ENCODE data around the gene THAP11. TPM values are rescaled to one million over a fixed set of nuclear protein-coding genes. Genes with fewer than 3 reads are reported as not detected.
A peak's percentile ranks its signal among the peaks of the same experiment; 100 is the strongest.

Gene THAP11
- total and polyA plus RNA-seq, 2 of the 13 experiments (the other 11 are each of a cell fraction or from before 2014, with no cell fraction given), result 44.2 to 53.4 TPM

DNA sequence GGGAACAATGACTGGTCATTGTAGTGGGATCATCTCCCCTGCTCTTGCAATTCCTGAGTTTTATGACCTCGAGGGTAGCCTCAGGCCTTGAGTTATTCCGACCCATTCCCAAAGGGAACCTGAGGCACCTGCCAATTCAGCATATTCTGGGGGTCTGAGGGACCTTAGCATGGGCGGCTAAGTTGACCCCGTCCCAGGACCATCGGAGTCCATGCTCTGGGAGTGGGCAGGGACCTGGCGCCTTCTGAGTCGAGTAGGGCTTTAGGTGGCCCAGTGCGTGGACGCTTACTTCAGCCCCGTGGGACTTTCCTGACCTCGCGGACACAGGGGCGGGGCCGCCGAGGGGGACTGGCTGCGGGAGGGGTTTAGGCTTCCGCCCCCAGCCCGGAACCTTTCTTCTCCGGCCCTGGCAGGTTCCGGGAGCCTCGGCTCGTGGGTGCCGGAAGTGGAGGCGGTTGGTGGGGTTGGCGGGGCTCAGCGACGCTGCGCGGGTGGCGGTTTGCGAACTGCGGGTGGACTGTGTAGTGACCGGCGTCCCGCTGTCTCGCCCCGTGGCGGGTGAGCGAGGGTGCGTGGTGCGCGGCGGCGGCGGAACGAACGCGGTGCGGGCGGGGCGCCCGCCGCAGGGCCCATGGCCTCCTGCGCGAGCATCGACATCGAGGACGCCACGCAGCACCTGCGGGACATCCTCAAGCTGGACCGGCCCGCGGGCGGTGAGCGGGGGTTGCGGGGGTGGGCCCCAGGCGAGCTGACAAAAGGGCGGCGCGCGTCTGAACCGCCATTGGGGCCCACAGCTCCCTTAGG lies 30.7 kb downstream of the THAP11 start, which contains the start of gene EDC4 (continued):
- TF ChIP-seq HNF4G (IDR thresholded peaks at IDR 0.05; ENCODE audit: borderline replicate concordance, low read depth, low read length), result no peak
- TF ChIP-seq HNF4G (CRISPR knock-in tag; IDR thresholded peaks at IDR 0.05; ENCODE audit: borderline replicate concordance, low read depth), result peak; percentile 67
- TF ChIP-seq NFE2 (CRISPR knock-in tag; IDR thresholded peaks at IDR 0.05), result peak; percentile 25; the same call in 1 of the 2 replicates
- TF ChIP-seq TEAD2 (CRISPR knock-in tag; IDR thresholded peaks at IDR 0.05), result no peak
- TF ChIP-seq HES4 (CRISPR knock-in tag; IDR thresholded peaks at IDR 0.05; ENCODE audit: borderline replicate concordance), result peak; percentile 71; the same call in 1 of the 2 replicates
- TF ChIP-seq ZNF224 (CRISPR knock-in tag; IDR thresholded peaks at IDR 0.05), result 0 out of 2 replicates have a peak, but pooled peaks have one; percentile 44
- peak; percentile 78; the same call in 1 of the 2 replicates for TF ChIP-seq GFI1 (CRISPR knock-in tag; IDR thresholded peaks at IDR 0.05; ENCODE audit: borderline replicate concordance)
- TF ChIP-seq ZBTB20 (CRISPR knock-in tag; IDR thresholded peaks at IDR 0.05; ENCODE audit: borderline replicate concordance, low read depth), result peak; percentile 79; the same call in 1 of the 2 replicates
- TF ChIP-seq PCBP2 (optimal IDR thresholded peaks at IDR 0.05; ENCODE audit: low read depth, low read length, poor library complexity, severe bottlenecking), result no peak
- peak; percentile 96 for TF ChIP-seq ZNF607 (CRISPR knock-in tag; IDR thresholded peaks at IDR 0.05; ENCODE audit: borderline replicate concordance)
- 0 out of 2 replicates have a peak, but pooled peaks have one; percentile 54 for TF ChIP-seq ELF4 (CRISPR knock-in tag; IDR thresholded peaks at IDR 0.05; ENCODE audit: borderline replicate concordance)
- TF ChIP-seq ZHX2 (IDR thresholded peaks at IDR 0.05; ENCODE audit: low read depth), result peak; percentile 78; the same call in 1 of the 2 replicates
- TF ChIP-seq ZHX2 (CRISPR knock-in tag; IDR thresholded peaks at IDR 0.05; ENCODE audit: borderline replicate concordance), result no peak
- no peak for TF ChIP-seq MZF1 (CRISPR knock-in tag; IDR thresholded peaks at IDR 0.05; ENCODE audit: borderline replicate concordance)
- TF ChIP-seq, protein P1, sequence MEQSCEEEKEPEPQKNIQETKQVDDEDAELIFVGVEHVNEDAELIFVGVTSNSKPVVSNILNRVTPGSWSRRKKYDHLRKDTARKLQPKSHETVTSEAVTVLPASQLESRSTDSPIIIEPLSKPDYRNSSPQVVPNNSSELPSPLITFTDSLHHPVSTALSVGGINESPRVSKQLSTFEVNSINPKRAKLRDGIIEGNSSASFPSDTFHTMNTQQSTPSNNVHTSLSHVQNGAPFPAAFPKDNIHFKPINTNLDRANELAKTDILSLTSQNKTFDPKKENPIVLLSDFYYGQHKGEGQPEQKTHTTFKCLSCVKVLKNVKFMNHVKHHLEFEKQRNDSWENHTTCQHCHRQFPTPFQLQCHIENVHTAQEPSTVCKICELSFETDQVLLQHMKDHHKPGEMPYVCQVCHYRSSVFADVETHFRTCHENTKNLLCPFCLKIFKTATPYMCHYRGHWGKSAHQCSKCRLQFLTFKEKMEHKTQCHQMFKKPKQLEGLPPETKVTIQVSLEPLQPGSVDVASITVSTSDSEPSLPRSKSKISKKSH (CRISPR knock-in tag; IDR thresholded peaks at IDR 0.05; ENCODE audit: borderline replicate concordance), result peak; percentile 37; the same call in 1 of the 2 replicates
- TF ChIP-seq, protein P2, sequence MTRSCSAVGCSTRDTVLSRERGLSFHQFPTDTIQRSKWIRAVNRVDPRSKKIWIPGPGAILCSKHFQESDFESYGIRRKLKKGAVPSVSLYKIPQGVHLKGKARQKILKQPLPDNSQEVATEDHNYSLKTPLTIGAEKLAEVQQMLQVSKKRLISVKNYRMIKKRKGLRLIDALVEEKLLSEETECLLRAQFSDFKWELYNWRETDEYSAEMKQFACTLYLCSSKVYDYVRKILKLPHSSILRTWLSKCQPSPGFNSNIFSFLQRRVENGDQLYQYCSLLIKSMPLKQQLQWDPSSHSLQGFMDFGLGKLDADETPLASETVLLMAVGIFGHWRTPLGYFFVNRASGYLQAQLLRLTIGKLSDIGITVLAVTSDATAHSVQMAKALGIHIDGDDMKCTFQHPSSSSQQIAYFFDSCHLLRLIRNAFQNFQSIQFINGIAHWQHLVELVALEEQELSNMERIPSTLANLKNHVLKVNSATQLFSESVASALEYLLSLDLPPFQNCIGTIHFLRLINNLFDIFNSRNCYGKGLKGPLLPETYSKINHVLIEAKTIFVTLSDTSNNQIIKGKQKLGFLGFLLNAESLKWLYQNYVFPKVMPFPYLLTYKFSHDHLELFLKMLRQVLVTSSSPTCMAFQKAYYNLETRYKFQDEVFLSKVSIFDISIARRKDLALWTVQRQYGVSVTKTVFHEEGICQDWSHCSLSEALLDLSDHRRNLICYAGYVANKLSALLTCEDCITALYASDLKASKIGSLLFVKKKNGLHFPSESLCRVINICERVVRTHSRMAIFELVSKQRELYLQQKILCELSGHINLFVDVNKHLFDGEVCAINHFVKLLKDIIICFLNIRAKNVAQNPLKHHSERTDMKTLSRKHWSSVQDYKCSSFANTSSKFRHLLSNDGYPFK (CRISPR knock-in tag; IDR thresholded peaks at IDR 0.05; ENCODE audit: borderline replicate concordance), result peak; percentile 64; the same call in 1 of the 2 replicates
- TF ChIP-seq XBP1 (CRISPR knock-in tag; IDR thresholded peaks at IDR 0.05), result no peak; the same call in 1 of the 2 replicates
- TF ChIP-seq ATF1 (CRISPR knock-in tag; IDR thresholded peaks at IDR 0.05), result no peak

Measured in HepG2 (cell line).